Cardiac fibroblast (primary cell): ENCODE results near the gene ST7.

Experiments
- DNase-seq, 2 donors: peaks; one replicate each; pipeline versions ENCODE4 v3.0.0 to v3.0.0-alpha.2; 2010; ENCODE audit warnings: low read depth in 2 of 2
- H3K4me3 ChIP-seq, 2 donors: replicated peaks in 1 of 2; 1 replicate in 1 of 2; 2 replicates in 1 of 2; pipeline ENCODE4 v1.5.1; 2011; ENCODE audit warnings: low read depth in 2 of 2, low read length in 2 of 2, mild to moderate bottlenecking in 2 of 2, moderate library complexity in 1 of 2
- CTCF ChIP-seq: IDR thresholded peaks from one replicate; pipeline ENCODE4 v1.5.1; 2011; ENCODE audit warnings: low read depth, mild to moderate bottlenecking, low read length, inconsistent platforms

ST7 gene

GRCh38 chr7:117048882-117049281 is 95.6 kb downstream of the ST7 start:
- no peak for TF ChIP-seq CTCF
- no peak overlapping the region for H3K4me3 ChIP-seq
- DNase-seq = no peak

GRCh38 chr7:117051808-117052207 is 98.5 kb downstream of the ST7 start:
- no peak for TF ChIP-seq CTCF
- H3K4me3 ChIP-seq = no peak overlapping the region
- no peak for DNase-seq

- TF ChIP-seq CTCF = no peak
- H3K4me3 ChIP-seq = no peak overlapping the region
- DNase-seq = peak in 1 of 2 donors; percentile 36
Observed at GRCh38 chr7:117053432-117053831, 100.1 kb downstream of the ST7 start.

- TF ChIP-seq CTCF = no peak
- peak in 1 of 2 donors; percentile 63 for DNase-seq
- no peak overlapping the region for H3K4me3 ChIP-seq
Observed at GRCh38 chr7:117061751-117062150, 108.5 kb downstream of the ST7 start.

GRCh38 chr7:117062300-117062699 is 109.0 kb downstream of the ST7 start:
- peak in 1 of 2 donors; percentile 40 for DNase-seq
- no peak overlapping the region for H3K4me3 ChIP-seq
- TF ChIP-seq CTCF = no peak

GRCh38 chr7:117064688-117065087 is 111.4 kb downstream of the ST7 start:
- DNase-seq = no peak
- TF ChIP-seq CTCF = no peak
- H3K4me3 ChIP-seq = no peak overlapping the region

GRCh38 chr7:117065571-117066150 is 112.4 kb downstream of the ST7 start:
- no peak for DNase-seq
- no peak overlapping the region for H3K4me3 ChIP-seq
- TF ChIP-seq CTCF = no peak
